ENCODE measurements around the gene PSMF1. TPM values are rescaled to one million over a fixed set of nuclear protein-coding genes. Genes with fewer than 3 reads are reported as not detected.

PSMF1 gene
- total and polyA plus RNA-seq, 2 of the 4 experiments (the other 2 are of a cell fraction) = 93.6 to 109 TPM

DNA sequence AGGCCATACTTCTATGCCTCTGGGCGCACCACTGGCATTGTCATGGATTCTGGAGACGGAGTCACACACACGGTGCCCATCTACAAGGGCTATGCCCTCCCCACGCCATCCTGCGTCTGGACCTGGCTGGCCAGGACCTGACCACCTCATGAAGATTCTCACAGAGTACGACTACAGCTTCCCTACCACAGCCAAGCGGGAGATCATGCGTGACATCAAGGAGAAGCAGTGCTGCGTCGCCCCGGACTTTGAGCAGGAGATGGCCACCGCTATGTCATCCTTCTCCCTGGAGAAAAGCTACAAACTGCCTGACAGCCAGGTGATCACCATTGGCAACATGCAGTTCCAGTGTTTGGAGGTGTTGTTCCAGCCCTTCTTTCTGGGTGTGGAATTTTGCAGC is 42.6 kb downstream of the PSMF1 start:
- Histone ChIP-seq H3K27me3 (ENCODE audit: control insufficient read depth, insufficient read depth, low read length) (no peaks in the 10 kb centered on the region), H3K9me3 (ENCODE audit: control insufficient read depth, insufficient read depth, low read length) (no peaks in the 10 kb centered on the region), H3K56ac (ENCODE audit: extremely low read depth, insufficient read depth, low read length) (no peak overlapping the region), H4K91ac (ENCODE audit: insufficient read depth, low read depth, low read length) (no peak overlapping the region), H2AK5ac (ENCODE audit: low read depth, low read length) (no peak overlapping the region), H3K4ac (ENCODE audit: low read depth, low read length) (no peak overlapping the region), H3K9ac (ENCODE audit: low read depth, low read length) (no peak overlapping the region), H2BK20ac (ENCODE audit: low read depth, low read length) (no peak overlapping the region), H3K23ac (ENCODE audit: low read depth, low read length) (no peak overlapping the region), H4K20me1 (ENCODE audit: insufficient read depth, low read length) (peaks cover 8% of the 10 kb centered on the region; the same call in 1 of the 2 replicates), H3K36me3 (ENCODE audit: control insufficient read depth, insufficient read depth, low read length) (peaks cover 49% of the 10 kb centered on the region), H2BK120ac (ENCODE audit: low read depth, low read length) (no peak overlapping the region), H3K79me1 (ENCODE audit: low read depth in 1 of 2, low read length in 2 of 2) (peaks cover 3 to 16% of the 10 kb centered on the region in 2 experiments; a peak in 3 of 4 replicates), H4K8ac (ENCODE audit: low read depth in 2 of 2, low read length in 2 of 2) (no peak overlapping the region), H3K4me1 (ENCODE audit: control insufficient read depth, insufficient read depth, low read length) (no peaks in the 10 kb centered on the region), H2BK15ac (ENCODE audit: low read depth, low read length) (no peak overlapping the region), H2AFZ (replicated peaks; ENCODE audit: low read length, poor library complexity) (peak overlapping the region; percentile 33), H3K4me2 (ENCODE audit: low read depth, low read length) (no peak overlapping the region), H4K5ac (ENCODE audit: low read depth, low read length) (no peak overlapping the region), H2AK9ac (replicated peaks; ENCODE audit: low read depth, low read length, poor library complexity) (peak overlapping the region; percentile 61), H3K4me3 (ENCODE audit: insufficient read depth, low read depth, low read length) (no peak overlapping the region), H3K14ac (replicated peaks; ENCODE audit: low read depth, low read length) (no peak overlapping the region), H2BK5ac (ENCODE audit: low read depth, low read length, poor library complexity, severe bottlenecking) (no peak overlapping the region), H3K27ac (ENCODE audit: insufficient read depth, low read length) (no peak overlapping the region), H3K9me1 (ENCODE audit: insufficient read depth, low read length) (peaks cover 16% of the 10 kb centered on the region), H3K18ac (ENCODE audit: low read depth, low read length) (no peak overlapping the region)
- ChIA-PET CTCF (no interaction called here), POLR2A (ENCODE audit: unreplicated experiment) (no interaction called here)
- dilution Hi-C loops (cut with HindIII; ENCODE audit: low sequenced_read_pairs, unreplicated experiment) (no loop called here), in situ Hi-C loops (cut with MboI; ENCODE audit: low sequenced_read_pairs) (no loop called here), intact Hi-C loops (cut with micrococcal nuclease) (no loop called here)
- 86% methylated on average over 3 of the region's 12 CpGs; no CpG with 5 or more reads in 1 of the 2 experiments for WGBS, 2 experiments (ENCODE audit: extremely low coverage in 2 of 2, insufficient read length in 1 of 2)
- DNase-seq = no peak
- no TSS peak for BruUV-seq (replicated peaks)
- TF ChIP-seq RFX5 (IDR thresholded peaks at IDR 0.05; ENCODE audit: low read depth, low read length) (no peak), MXI1 (IDR thresholded peaks at IDR 0.05; ENCODE audit: borderline replicate concordance, low read depth, low read length) (no peak), SMC3 (IDR thresholded peaks at IDR 0.05; ENCODE audit: low read depth, low read length) (no peak), NFE2L2 (IDR thresholded peaks at IDR 0.05; ENCODE audit: low read depth, low read length) (no peak), MAFK (IDR thresholded peaks at IDR 0.05; ENCODE audit: low read depth, low read length) (no peak), BHLHE40 (IDR thresholded peaks at IDR 0.05; ENCODE audit: low read depth, low read length) (no peak), RCOR1 (IDR thresholded peaks at IDR 0.05; ENCODE audit: insufficient replicate concordance, low read length) (no peak), ELK1 (IDR thresholded peaks at IDR 0.05; ENCODE audit: borderline replicate concordance, low read depth, low read length) (no peak), CEBPB (IDR thresholded peaks at IDR 0.05; ENCODE audit: low read depth, low read length) (no peak), MAZ (IDR thresholded peaks at IDR 0.05; ENCODE audit: borderline replicate concordance, low read depth, low read length) (no peak), CHD1 (IDR thresholded peaks at IDR 0.05; ENCODE audit: low read depth, low read length) (no peak), RAD21 (IDR thresholded peaks at IDR 0.05; ENCODE audit: low read length) (no peak), POLR2A (IDR thresholded peaks at IDR 0.05; ENCODE audit: low read depth, low read length) (no peak), FOS (IDR thresholded peaks at IDR 0.05; ENCODE audit: low read depth, low read length) (no peak)
- TF ChIP-seq, protein P1, sequence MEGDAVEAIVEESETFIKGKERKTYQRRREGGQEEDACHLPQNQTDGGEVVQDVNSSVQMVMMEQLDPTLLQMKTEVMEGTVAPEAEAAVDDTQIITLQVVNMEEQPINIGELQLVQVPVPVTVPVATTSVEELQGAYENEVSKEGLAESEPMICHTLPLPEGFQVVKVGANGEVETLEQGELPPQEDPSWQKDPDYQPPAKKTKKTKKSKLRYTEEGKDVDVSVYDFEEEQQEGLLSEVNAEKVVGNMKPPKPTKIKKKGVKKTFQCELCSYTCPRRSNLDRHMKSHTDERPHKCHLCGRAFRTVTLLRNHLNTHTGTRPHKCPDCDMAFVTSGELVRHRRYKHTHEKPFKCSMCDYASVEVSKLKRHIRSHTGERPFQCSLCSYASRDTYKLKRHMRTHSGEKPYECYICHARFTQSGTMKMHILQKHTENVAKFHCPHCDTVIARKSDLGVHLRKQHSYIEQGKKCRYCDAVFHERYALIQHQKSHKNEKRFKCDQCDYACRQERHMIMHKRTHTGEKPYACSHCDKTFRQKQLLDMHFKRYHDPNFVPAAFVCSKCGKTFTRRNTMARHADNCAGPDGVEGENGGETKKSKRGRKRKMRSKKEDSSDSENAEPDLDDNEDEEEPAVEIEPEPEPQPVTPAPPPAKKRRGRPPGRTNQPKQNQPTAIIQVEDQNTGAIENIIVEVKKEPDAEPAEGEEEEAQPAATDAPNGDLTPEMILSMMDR (conservative IDR thresholded peaks at IDR 0.05; ENCODE audit: low read depth, low read length) = no peak
- TF ChIP-seq, protein P2, sequence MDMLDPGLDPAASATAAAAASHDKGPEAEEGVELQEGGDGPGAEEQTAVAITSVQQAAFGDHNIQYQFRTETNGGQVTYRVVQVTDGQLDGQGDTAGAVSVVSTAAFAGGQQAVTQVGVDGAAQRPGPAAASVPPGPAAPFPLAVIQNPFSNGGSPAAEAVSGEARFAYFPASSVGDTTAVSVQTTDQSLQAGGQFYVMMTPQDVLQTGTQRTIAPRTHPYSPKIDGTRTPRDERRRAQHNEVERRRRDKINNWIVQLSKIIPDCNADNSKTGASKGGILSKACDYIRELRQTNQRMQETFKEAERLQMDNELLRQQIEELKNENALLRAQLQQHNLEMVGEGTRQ (IDR thresholded peaks at IDR 0.05; ENCODE audit: low read depth, low read length) = no peak
- ATAC-seq (ENCODE audit: low read depth) = no peak

Data from IMR-90 (cell line).